GM23338 (cell line): Measurements from ENCODE around the gene SCNN1B. TPM values are rescaled to one million over a fixed set of nuclear protein-coding genes. Genes with fewer than 3 reads are reported as not detected.

Experiments
- ATAC-seq: fragments of 200-7000 bp; cut with Tn5 transposase; 3 replicates; pipeline ENCODE4 v1.9.1; 2020
- DNase-seq: peaks from one replicate; pipeline ENCODE4 v3.0.0-alpha.2; 2015; ENCODE audit warnings: low spot score
- H2AFZ ChIP-seq: fragments of 200-600 bp; sonication (generic); 2 replicates; pipeline ENCODE4 v1.8.0; 2016; ENCODE audit warnings: antibody characterized with exemption, mild to moderate bottlenecking, moderate library complexity
- H3F3A ChIP-seq: fragments of 200-600 bp; sonication (generic); replicated peaks from 2 replicates; pipeline ENCODE4 v1.8.0; 2017; ENCODE audit warnings: antibody characterized with exemption, mixed run types, low read depth
- H3K27ac ChIP-seq: fragments of 200-600 bp; sonication (generic); 2 replicates; pipeline ENCODE4 v1.6.1; 2016; ENCODE audit warnings: low read depth
- H3K27me3 ChIP-seq: fragments of 200-600 bp; sonication (generic); 2 replicates; pipeline ENCODE4 v1.8.0; 2016; ENCODE audit warnings: mild to moderate bottlenecking, mixed run types, moderate library complexity; ENCODE audit not compliant: insufficient read depth
- H3K36me3 ChIP-seq: fragments of 200-600 bp; sonication (generic); 2 replicates; pipeline ENCODE4 v1.8.0; 2016; ENCODE audit warnings: mild to moderate bottlenecking; ENCODE audit not compliant: insufficient read depth
- H3K4me1 ChIP-seq: fragments of 200-600 bp; sonication (generic); 2 replicates; pipeline ENCODE4 v1.8.0; 2016; ENCODE audit warnings: mild to moderate bottlenecking, moderate library complexity; ENCODE audit not compliant: insufficient read depth
- H3K4me2 ChIP-seq: fragments of 200-600 bp; sonication (generic); 2 replicates; pipeline ENCODE4 v1.7.1; 2017; ENCODE audit warnings: mixed run types
- H3K4me3 ChIP-seq: fragments of 200-600 bp; sonication (generic); 2 replicates; pipeline ENCODE4 v1.6.1; 2016; ENCODE audit warnings: mixed run types
- H3K79me2 ChIP-seq: fragments of 200-600 bp; sonication (generic); replicated peaks from 2 replicates; pipeline ENCODE4 v1.8.0; 2017; ENCODE audit warnings: mild to moderate bottlenecking; ENCODE audit not compliant: insufficient read depth
- H3K9me2 ChIP-seq: fragments of 200-600 bp; sonication (generic); 2 replicates; pipeline ENCODE4 v1.8.0; 2017; ENCODE audit not compliant: insufficient read depth
- H4K20me1 ChIP-seq: fragments of 200-600 bp; sonication (generic); replicated peaks from 2 replicates; pipeline ENCODE4 v1.8.0; 2017; ENCODE audit warnings: mild to moderate bottlenecking; ENCODE audit not compliant: insufficient read depth
- H3K27ac Mint-ChIP-seq: 2 replicates; pipeline ENCODE4 v1.8.0; 2020; ENCODE audit warnings: inconsistent platforms, mild to moderate bottlenecking, moderate library complexity, mixed read lengths
- H3K27me3 Mint-ChIP-seq: 3 replicates; pipeline ENCODE4 v1.8.0; 2022; ENCODE audit warnings: low read depth, mild to moderate bottlenecking, moderate library complexity, mixed read lengths, inconsistent platforms; ENCODE audit not compliant: insufficient read depth, poor library complexity
- H3K36me3 Mint-ChIP-seq: 3 replicates; pipeline ENCODE4 v1.8.0; 2021; ENCODE audit warnings: low read depth, mild to moderate bottlenecking, inconsistent platforms, moderate library complexity, mixed read lengths
- H3K4me1 Mint-ChIP-seq: 3 replicates; pipeline ENCODE4 v1.8.0; 2020; ENCODE audit warnings: mild to moderate bottlenecking, inconsistent platforms, mixed read lengths
- H3K4me3 Mint-ChIP-seq: 3 replicates; pipeline ENCODE4 v1.8.0; 2021; ENCODE audit warnings: moderate library complexity, mild to moderate bottlenecking, inconsistent platforms, mixed read lengths
- H3K9me3 Mint-ChIP-seq: 3 replicates; pipeline ENCODE4 v1.8.0; 2020; ENCODE audit warnings: moderate library complexity, mild to moderate bottlenecking, inconsistent platforms, mixed read lengths
- CREB1 ChIP-seq: fragments of 250-450 bp; sonication (Bioruptor Pico); IDR thresholded peaks from 2 replicates; pipeline ENCODE4 v1.5.0; 2020; ENCODE audit warnings: low read depth, mild to moderate bottlenecking, moderate library complexity
- CTCF ChIP-seq, 2 experiments: fragments of 200-600 bp in 1 of 2; sonication (generic) in 1 of 2; conservative IDR thresholded peaks; 2 replicates each; pipeline versions ENCODE4 v1.5.1 to v1.6.1; 2016 to 2017; ENCODE audit warnings: antibody characterized with exemption in 2 of 2, low read depth in 2 of 2, mild to moderate bottlenecking in 2 of 2, moderate library complexity in 1 of 2
- ETS1 ChIP-seq: IDR thresholded peaks from 2 replicates; pipeline ENCODE4 v1.6.1; 2016; ENCODE audit warnings: antibody characterized with exemption
- EZH2 ChIP-seq: fragments of 200-600 bp; sonication (generic); IDR thresholded peaks from one replicate; pipeline ENCODE4 v1.8.0; 2017; ENCODE audit warnings: antibody characterized with exemption, mild to moderate bottlenecking, low read depth; ENCODE audit not compliant: unreplicated experiment
- EZH2phosphoT487 ChIP-seq: fragments of 200-600 bp; sonication (generic); IDR thresholded peaks from one replicate; pipeline ENCODE4 v1.8.1; 2018; ENCODE audit warnings: antibody characterized with exemption; ENCODE audit not compliant: unreplicated experiment
- JUNB ChIP-seq: IDR thresholded peaks from one replicate; pipeline ENCODE4 v1.6.1; 2016; ENCODE audit warnings: antibody characterized with exemption; ENCODE audit not compliant: unreplicated experiment
- NANOG ChIP-seq: IDR thresholded peaks from 2 replicates; pipeline ENCODE4 v1.6.1; 2016; ENCODE audit warnings: antibody characterized with exemption, borderline replicate concordance
- POLR2AphosphoS5 ChIP-seq: IDR thresholded peaks from 2 replicates; pipeline ENCODE4 v1.6.1; 2016; ENCODE audit warnings: antibody characterized with exemption, low read depth
- REST ChIP-seq: IDR thresholded peaks from one replicate; pipeline ENCODE4 v1.6.1; 2018; ENCODE audit warnings: antibody characterized with exemption; ENCODE audit not compliant: unreplicated experiment
- STAT1 ChIP-seq: IDR thresholded peaks from one replicate; pipeline ENCODE4 v1.6.1; 2016; ENCODE audit warnings: antibody characterized with exemption; ENCODE audit not compliant: unreplicated experiment
- ZNF114 ChIP-seq: fragments of 250-450 bp; sonication (Bioruptor Pico); IDR thresholded peaks from 2 replicates; pipeline ENCODE4 v1.5.0; 2020; ENCODE audit warnings: mild to moderate bottlenecking, moderate library complexity
- ZNF331 ChIP-seq: fragments of 250-450 bp; sonication (Bioruptor Pico); IDR thresholded peaks from 2 replicates; pipeline ENCODE4 v1.5.0; 2020; ENCODE audit warnings: low read depth, mild to moderate bottlenecking, moderate library complexity
- ZNF462 ChIP-seq: fragments of 250-450 bp; sonication (Bioruptor Pico); IDR thresholded peaks from 2 replicates; pipeline ENCODE4 v1.5.0; 2020; ENCODE audit warnings: mild to moderate bottlenecking, moderate library complexity
- polyA plus RNA-seq: library from polyadenylated mRNA; unstranded; fragments of >200 nt; fragmentation: Nextera tagmentation; extraction: Ambion mirVana; gene quantifications from 2 replicates; pipeline ENCODE4 v1.2.1, GENCODE V29; 2016
- total RNA-seq: library from RNA; depleted of rRNA; stranded (reverse); fragments of >200 nt; shearing (Covaris generic); gene quantifications from 2 replicates; pipeline ENCODE4 v1.2.3, GENCODE V29; 2014

Gene SCNN1B
- total and polyA plus RNA-seq, 2 experiments from 2014 or later, result 0.78 to 1.1 TPM

GRCh38 chr16:23321206-23321875, 19.2 kb downstream of the SCNN1B start:
- Histone ChIP-seq H3K79me2 (no peaks in the 10 kb centered on the region), H3K9me2 (peaks cover 5% of the 10 kb centered on the region; the same call in 1 of the 2 replicates), H3F3A (no peaks in the 10 kb centered on the region), H4K20me1 (no peaks in the 10 kb centered on the region), H3K4me1 (peaks cover 5% of the 10 kb centered on the region; the same call in 1 of the 2 replicates), H2AFZ (no peak overlapping the region), H3K27ac (no peak overlapping the region), H3K4me2 (no peak overlapping the region), H3K27me3 (no peaks in the 10 kb centered on the region), H3K36me3 (no peaks in the 10 kb centered on the region), H3K4me3 (no peak overlapping the region)
- DNase-seq (no peak), ATAC-seq (no peak)
- peaks cover 8% of the 10 kb centered on the region for H3K27me3 Mint-ChIP-seq
- no peak overlapping the region for H3K27ac Mint-ChIP-seq
- H3K9me3 Mint-ChIP-seq, result no peaks in the 10 kb centered on the region
- no peak overlapping the region for H3K4me3 Mint-ChIP-seq
- TF ChIP-seq CREB1 (CRISPR knock-in tag), result no peak
- no peak for TF ChIP-seq CTCF (conservative IDR thresholded peaks at IDR 0.05; ENCODE audit: low read depth in 2 of 2)
- TF ChIP-seq JUNB, result no peak
- no peak for TF ChIP-seq ZNF331 (CRISPR knock-in tag)
- no peak for TF ChIP-seq ETS1
- no peak for TF ChIP-seq ZNF114 (CRISPR knock-in tag)
- TF ChIP-seq ZNF462 (CRISPR knock-in tag), result no peak
- TF ChIP-seq NANOG, result no peak
- TF ChIP-seq EZH2, result no peak
- no peak for TF ChIP-seq POLR2AphosphoS5
- TF ChIP-seq REST, result no peak
- TF ChIP-seq STAT1, result no peak
- no peak for TF ChIP-seq EZH2phosphoT487
- 0 out of 3 replicates have a peak, but pooled peaks cover 3% of the 10 kb centered on the region for H3K4me1 Mint-ChIP-seq
- no peaks in the 10 kb centered on the region for H3K36me3 Mint-ChIP-seq
